ENCODE results near the gene DCC. TPM values are rescaled to one million over a fixed set of nuclear protein-coding genes. Genes with fewer than 3 reads are reported as not detected.

The DCC gene
- total RNA-seq, 1 experiment from 2014 or later: not detected

- H3K9me2 ChIP-seq (ENCODE audit: insufficient read depth): no peaks in the 10 kb centered on the region
- no peak overlapping the region for H2AFZ ChIP-seq (ENCODE audit: low read depth, low read length, poor library complexity, severe bottlenecking)
- no peak overlapping the region for H3K4me2 ChIP-seq (ENCODE audit: low read length)
- ChIA-PET RAD21 (ENCODE audit: low non-redundant PET in 1 of 2, low total read pairs in 2 of 2, uncharacterized antibody in 2 of 2, unreplicated experiment in 2 of 2) (no interaction called here), CTCF (no interaction called here), POLR2A (no interaction called here)
- H3K36me3 ChIP-seq (ENCODE audit: control insufficient read depth in 1 of 2, insufficient read depth in 2 of 2, low read length in 2 of 2): no peaks in the 10 kb centered on the region
- no peaks in the 10 kb centered on the region for H3K27me3 ChIP-seq (ENCODE audit: insufficient read depth, low read length)
- no peaks in the 10 kb centered on the region for H3K79me2 ChIP-seq (ENCODE audit: insufficient read depth, low read length)
- H3K4me3 ChIP-seq (replicated peaks in 1 of 2; ENCODE audit: low read depth in 1 of 2, low read length in 2 of 2): no peak overlapping the region
- H4K20me1 ChIP-seq (ENCODE audit: insufficient read depth): no peaks in the 10 kb centered on the region
- no peak for TF ChIP-seq JUND (IDR thresholded peaks at IDR 0.05)
- no peak for TF ChIP-seq POLR2A (IDR thresholded peaks at IDR 0.05; ENCODE audit: borderline replicate concordance, extremely low read depth, insufficient read depth, insufficient read length)
- TF ChIP-seq, protein P1, sequence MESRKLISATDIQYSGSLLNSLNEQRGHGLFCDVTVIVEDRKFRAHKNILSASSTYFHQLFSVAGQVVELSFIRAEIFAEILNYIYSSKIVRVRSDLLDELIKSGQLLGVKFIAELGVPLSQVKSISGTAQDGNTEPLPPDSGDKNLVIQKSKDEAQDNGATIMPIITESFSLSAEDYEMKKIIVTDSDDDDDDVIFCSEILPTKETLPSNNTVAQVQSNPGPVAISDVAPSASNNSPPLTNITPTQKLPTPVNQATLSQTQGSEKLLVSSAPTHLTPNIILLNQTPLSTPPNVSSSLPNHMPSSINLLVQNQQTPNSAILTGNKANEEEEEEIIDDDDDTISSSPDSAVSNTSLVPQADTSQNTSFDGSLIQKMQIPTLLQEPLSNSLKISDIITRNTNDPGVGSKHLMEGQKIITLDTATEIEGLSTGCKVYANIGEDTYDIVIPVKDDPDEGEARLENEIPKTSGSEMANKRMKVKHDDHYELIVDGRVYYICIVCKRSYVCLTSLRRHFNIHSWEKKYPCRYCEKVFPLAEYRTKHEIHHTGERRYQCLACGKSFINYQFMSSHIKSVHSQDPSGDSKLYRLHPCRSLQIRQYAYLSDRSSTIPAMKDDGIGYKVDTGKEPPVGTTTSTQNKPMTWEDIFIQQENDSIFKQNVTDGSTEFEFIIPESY (IDR thresholded peaks at IDR 0.05; ENCODE audit: extremely low read depth, insufficient replicate concordance, low read length): no peak
- TF ChIP-seq CEBPB (IDR thresholded peaks at IDR 0.05; ENCODE audit: low read depth): no peak
- no peak for TF ChIP-seq TCF7L2 (IDR thresholded peaks at IDR 0.05; ENCODE audit: borderline replicate concordance, extremely low read depth, insufficient read depth, insufficient read length)
- TF ChIP-seq ELF1 (IDR thresholded peaks at IDR 0.05; ENCODE audit: borderline replicate concordance, low read depth): no peak
- no peak for TF ChIP-seq ZNF274 (IDR thresholded peaks at IDR 0.05; ENCODE audit: low read depth, low read length)
- no peak for TF ChIP-seq SRF (IDR thresholded peaks at IDR 0.05; ENCODE audit: low read depth)
- no peak for TF ChIP-seq YY1 (IDR thresholded peaks at IDR 0.05; ENCODE audit: extremely low read depth, insufficient replicate concordance, low read depth, low read length)
- TF ChIP-seq RAD21 (IDR thresholded peaks at IDR 0.05; ENCODE audit: low read depth): no peak
- TF ChIP-seq MAX (IDR thresholded peaks at IDR 0.05): no peak
- no peak for TF ChIP-seq FOSL1 (IDR thresholded peaks at IDR 0.05; ENCODE audit: low read depth)
- H3K27ac ChIP-seq (ENCODE audit: low read depth, low read length): no peak overlapping the region
- no peaks in the 10 kb centered on the region for H3K4me1 ChIP-seq (ENCODE audit: control insufficient read depth in 1 of 2, insufficient read depth in 2 of 2, low read length in 2 of 2)
- BruUV-seq (replicated peaks): no TSS peak
- no peak overlapping the region for H3K9ac ChIP-seq (ENCODE audit: low read length)
- DNase-seq (ENCODE audit: low read depth, low spot score) (no peak), ATAC-seq (no peak)
- peaks cover 7 to 20% of the 10 kb centered on the region in 2 experiments; a peak in 2 of 4 replicates for H3K9me3 ChIP-seq (ENCODE audit: control insufficient read depth in 1 of 2, insufficient read depth in 1 of 2, low read depth in 1 of 2, low read length in 2 of 2)
- intact Hi-C loops (cut with micrococcal nuclease): no loop called here
Measured at GRCh38 chr18:52439457-52439856, 99.5 kb downstream of the DCC start.

Data from HCT116 (cell line).